Fibroblast of peridontal ligament (primary cell): ENCODE measurements around the gene ATXN7.

Experiments used
- DNase-seq: peaks from one replicate; pipeline ENCODE4 v3.0.0-alpha.2; 2010; ENCODE audit errors: extremely low read depth

ATXN7 gene

GRCh38 chr3:63963496-63963895 lies 99.8 kb downstream of the ATXN7 start:
- DNase-seq = no peak

- DNase-seq = no peak
Observed at GRCh38 chr3:63964681-63965485, 101.2 kb downstream of the ATXN7 start.

- no peak for DNase-seq
Observed at GRCh38 chr3:63966007-63966406, 102.3 kb downstream of the ATXN7 start.

GRCh38 chr3:63966871-63967270 lies 103.2 kb downstream of the ATXN7 start:
- DNase-seq = no peak

- DNase-seq = peak; percentile 57
Observed at GRCh38 chr3:63967675-63968611, 104.3 kb downstream of the ATXN7 start.

GRCh38 chr3:63968612-63969350 lies 105.1 kb downstream of the ATXN7 start:
- DNase-seq = no peak

GRCh38 chr3:63969876-63970275 lies 106.2 kb downstream of the ATXN7 start:
- DNase-seq = no peak

- DNase-seq = no peak
Observed at GRCh38 chr3:63970631-63971475, 107.2 kb downstream of the ATXN7 start.

- DNase-seq = peak; percentile 72
Observed at GRCh38 chr3:63972196-63972595, 108.5 kb downstream of the ATXN7 start.

GRCh38 chr3:63972987-63973386 lies 109.3 kb downstream of the ATXN7 start:
- no peak for DNase-seq

GRCh38 chr3:63973406-63973805 lies 109.7 kb downstream of the ATXN7 start:
- DNase-seq = no peak

GRCh38 chr3:63974451-63974850 lies 110.8 kb downstream of the ATXN7 start:
- DNase-seq = no peak

- peak; percentile 51 for DNase-seq
Observed at GRCh38 chr3:63975723-63976122, 112.1 kb downstream of the ATXN7 start.

GRCh38 chr3:63976161-63976871 lies 112.6 kb downstream of the ATXN7 start:
- peak; percentile 99 for DNase-seq

GRCh38 chr3:63976872-63977200 lies 113.2 kb downstream of the ATXN7 start:
- DNase-seq = no peak

- DNase-seq = no peak
Observed at GRCh38 chr3:63977893-63978292, 114.2 kb downstream of the ATXN7 start.

GRCh38 chr3:63979093-63979885 lies 115.6 kb downstream of the ATXN7 start:
- no peak for DNase-seq

GRCh38 chr3:63980019-63980418 lies 116.4 kb downstream of the ATXN7 start:
- DNase-seq = no peak

GRCh38 chr3:63980830-63981498 lies 117.3 kb downstream of the ATXN7 start:
- no peak for DNase-seq
